Activated CD8-positive, alpha-beta memory T cell treated with anti-CD3 and anti-CD28 coated beads for 1 hour (primary cell): Measurements from ENCODE around the gene SERTAD1.

ENCODE experiments used
- DNase-seq, 2 donors: peaks; one replicate each; pipeline ENCODE4 v3.0.0-alpha.2; 2020; ENCODE audit warnings: low read depth in 1 of 2; ENCODE audit errors: extremely low read depth in 1 of 2

SERTAD1 gene

GRCh38 chr19:40407714-40408597 is 17.8 kb downstream of the SERTAD1 start:
- no peak for DNase-seq

DNA sequence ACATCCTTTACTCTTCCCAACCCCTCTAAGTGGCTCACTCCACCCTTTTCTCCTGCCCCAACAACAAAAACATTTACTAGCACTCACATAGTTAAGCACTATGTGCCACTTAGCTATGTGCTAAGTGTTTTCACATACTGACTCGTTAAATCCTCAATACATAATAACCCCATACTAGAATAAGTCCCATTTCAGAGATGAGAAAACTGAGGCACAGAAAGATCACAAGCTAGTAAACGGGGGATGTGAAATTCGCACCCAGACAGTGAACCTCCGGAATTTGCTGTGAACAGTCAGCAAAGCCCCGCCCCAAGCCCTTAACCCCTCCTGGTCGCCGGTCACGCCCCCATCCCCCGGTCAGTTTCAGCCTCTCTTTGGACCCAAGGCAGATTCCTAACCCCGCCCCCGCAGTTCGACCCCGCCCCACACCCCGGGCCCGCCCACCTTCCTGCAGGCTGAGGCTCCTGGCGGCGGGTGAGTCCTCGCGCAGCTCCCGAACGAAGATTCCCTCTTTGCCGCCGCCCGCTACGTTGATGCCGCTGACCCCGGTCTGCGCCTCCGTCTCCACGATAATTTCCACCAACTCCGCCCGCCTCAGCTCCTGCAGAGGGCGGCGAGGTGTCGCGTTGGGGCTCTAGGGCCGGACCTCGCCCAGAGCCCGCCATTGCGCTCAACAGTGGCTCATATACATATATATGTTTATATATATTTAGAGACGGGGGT is 22.4 kb downstream of the SERTAD1 start:
- DNase-seq, result peak; percentile 40 to 69

- no peak for DNase-seq
These were observed 25.2 kb downstream of the SERTAD1 start for GRCh38 chr19:40400559-40400958.

- peak; percentile 4 to 33 for DNase-seq
These were observed 27.2 kb downstream of the SERTAD1 start for GRCh38 chr19:40398417-40399131.

DNA sequence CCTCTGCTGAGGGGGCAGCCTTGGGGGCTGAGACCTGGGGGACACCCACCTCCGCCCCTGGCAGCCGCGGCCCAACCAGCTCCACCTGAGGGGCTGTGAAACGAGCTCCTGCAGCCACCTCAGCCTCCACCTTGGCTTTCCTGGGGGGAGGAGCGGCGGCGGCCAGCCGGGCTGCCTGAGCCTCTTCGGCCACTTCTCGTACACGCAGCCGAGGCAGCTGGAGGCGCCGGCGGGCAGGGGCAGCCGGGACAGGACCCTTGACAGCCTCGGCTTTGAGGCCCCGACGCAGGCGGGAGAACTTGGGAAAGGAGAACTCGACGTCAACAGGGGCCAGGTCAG is 28.3 kb downstream of the SERTAD1 start:
- no peak for DNase-seq

DNA sequence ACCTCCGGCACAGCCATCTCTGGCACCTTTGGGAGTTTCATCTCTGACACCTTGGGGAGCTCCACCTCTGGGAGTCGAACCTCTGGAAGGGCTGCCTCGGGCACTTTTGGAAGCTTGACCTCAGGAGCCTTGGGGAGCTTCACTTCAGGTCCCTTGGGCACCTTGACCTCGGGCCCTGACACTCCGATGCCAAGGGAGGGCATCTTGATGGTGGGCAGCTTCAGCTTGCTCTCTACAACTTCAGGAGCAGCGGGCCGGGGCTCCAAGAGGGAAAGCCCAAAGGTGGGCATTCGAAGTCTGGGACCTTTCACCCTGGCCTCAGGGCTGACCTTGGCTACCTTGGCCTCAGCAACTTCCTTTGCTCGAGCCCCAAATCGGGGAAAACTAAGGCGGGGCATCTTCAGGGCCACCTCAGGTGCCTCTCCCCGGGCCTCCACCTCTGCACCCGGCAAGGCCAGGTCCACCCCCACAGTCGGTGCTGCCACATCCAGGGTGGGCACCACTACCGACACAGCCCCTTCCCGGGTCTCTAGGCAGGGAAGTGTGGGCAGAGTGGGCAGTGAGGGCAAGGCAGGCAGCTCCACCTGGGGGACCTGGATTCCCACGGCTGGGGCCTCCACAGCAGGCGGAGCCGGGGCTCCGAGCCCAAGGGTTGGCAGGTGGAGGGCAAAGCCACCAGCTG is 28.8 kb downstream of the SERTAD1 start:
- DNase-seq, result no peak

- DNase-seq, result no peak
These were observed 29.8 kb downstream of the SERTAD1 start for GRCh38 chr19:40395956-40396355.

GRCh38 chr19:40394816-40395210 is 31.0 kb downstream of the SERTAD1 start:
- DNase-seq, result no peak

DNA sequence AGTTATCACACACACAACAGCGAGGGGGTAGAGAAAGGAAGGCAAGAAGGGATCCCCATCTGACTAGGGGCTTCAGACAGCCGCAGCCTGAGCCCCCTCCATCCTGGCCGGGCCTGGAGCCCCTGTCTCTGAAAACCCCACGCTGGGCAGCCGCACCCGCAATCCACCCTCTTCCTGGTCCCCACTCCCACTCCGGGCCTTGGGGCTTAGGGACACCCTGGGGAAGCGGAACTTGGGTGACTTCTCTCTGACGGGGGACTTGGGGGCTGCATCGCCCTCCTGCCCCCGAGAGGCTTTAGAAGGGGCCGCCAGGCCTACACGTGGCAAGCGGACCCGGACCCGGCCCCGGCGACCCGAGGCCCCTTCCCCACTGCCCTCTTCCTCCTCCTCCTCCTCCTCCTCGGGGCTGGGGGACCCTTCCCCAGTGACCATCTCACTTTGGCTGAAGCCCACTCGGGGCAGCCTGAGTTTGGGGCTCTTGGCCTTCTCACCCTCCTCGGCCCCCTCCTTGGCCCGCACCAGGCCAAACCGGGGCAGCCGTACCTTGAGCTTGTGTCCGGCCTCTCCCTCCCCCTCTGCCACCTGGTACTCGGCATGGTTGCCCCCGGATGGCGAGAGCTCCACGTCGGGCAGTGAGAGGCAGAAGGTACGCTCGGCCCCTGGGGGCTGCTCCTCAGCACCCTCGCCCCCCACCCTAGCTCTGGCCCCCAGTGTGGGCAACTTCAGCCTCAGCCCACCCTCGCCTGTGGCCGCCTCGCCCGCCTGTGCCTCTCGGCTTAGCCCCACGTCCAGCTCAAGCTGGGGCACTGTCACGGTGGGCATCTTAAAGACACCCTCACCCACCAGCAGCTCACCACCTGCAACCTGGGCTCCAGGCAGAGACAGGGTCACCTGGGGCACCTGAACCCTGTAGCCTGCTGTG is 31.6 kb downstream of the SERTAD1 start:
- DNase-seq, result no peak

- DNase-seq, result no peak
These were observed 32.8 kb downstream of the SERTAD1 start for GRCh38 chr19:40392894-40393517.

DNA sequence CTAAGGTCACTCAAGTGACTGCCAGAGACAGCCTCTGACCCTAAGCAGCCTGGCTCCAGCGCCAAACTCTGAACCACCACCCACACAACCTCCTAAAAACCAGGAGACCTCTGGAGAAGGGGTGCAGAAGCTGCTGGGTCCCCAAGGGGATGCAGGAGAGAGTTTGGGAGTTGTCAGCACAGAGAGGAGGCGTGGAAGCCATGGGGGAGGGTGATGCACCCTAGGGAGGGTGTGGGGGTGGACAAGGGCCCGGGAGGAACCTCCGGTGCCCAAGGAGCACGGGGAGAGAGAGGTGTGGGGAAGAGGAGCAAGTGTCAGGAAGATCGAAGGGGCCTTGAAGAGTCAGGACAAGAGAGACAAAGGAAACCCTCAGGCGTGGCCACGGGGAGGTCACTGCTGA is 33.7 kb downstream of the SERTAD1 start:
- no peak for DNase-seq

- DNase-seq, result no peak
These were observed 35.6 kb downstream of the SERTAD1 start, which contains the start of gene HIPK4 for GRCh38 chr19:40390084-40390742. Gene HIPK4 (minus strand): TSS chr19:40390181. CDS start chr19:40389902, 279 bp downstream.

GRCh38 chr19:40389404-40390083 is 36.2 kb downstream of the SERTAD1 start:
- DNase-seq, result no peak

GRCh38 chr19:40388481-40388880 is 37.3 kb downstream of the SERTAD1 start:
- DNase-seq, result no peak

- DNase-seq, result no peak
These were observed 38.6 kb downstream of the SERTAD1 start for GRCh38 chr19:40387155-40387554.

GRCh38 chr19:40383668-40384248 is 42.0 kb downstream of the SERTAD1 start:
- DNase-seq, result no peak

DNA sequence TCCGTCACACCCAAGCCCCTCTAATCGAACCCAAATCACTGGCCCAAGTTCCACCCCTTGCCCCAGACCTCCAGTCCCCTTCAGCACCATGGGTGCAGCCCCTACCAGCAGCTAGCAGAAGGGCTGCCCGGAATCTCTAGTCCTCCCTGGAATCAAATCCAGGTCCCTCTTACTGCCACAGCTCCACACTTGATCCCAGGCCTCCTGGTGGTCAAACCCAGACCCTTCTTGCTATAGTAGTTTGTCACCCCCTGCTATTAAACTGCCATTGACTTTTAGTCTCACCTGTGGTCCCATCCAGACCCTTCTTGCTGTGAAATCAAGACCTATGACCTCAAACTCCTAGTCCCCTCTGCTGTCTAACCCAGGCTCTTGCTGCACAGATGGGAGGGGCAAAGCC is 44.5 kb downstream of the SERTAD1 start:
- no peak for DNase-seq
